ENCODE data around the gene NOSIP. TPM values are rescaled to one million over a fixed set of nuclear protein-coding genes. Genes with fewer than 3 reads are reported as not detected.

Gene NOSIP
- total RNA-seq, 2 experiments from 2014 or later = 75.6 to 79.4 TPM

- CTCF ChIA-PET = interaction anchor here (0.7 to 1.6 kb wide), 6 partner anchors 11 to 86 kb away, joined by 3 to 5 read pairs (median 4); partner anchors contain the start of gene RRAS
- Mint-ChIP-seq H3K4me3 (peak overlapping the region; percentile 77), H3K36me3 (ENCODE audit: low read depth) (peaks cover 9% of the 10 kb centered on the region), H3K27ac (peak overlapping the region; percentile 92), H3K4me1 (ENCODE audit: low read depth) (peaks cover 23% of the 10 kb centered on the region), H3K27me3 (no peaks in the 10 kb centered on the region), H3K9me3 (no peaks in the 10 kb centered on the region)
- DNase-seq (peak; percentile 99), ATAC-seq (peak; percentile 77)
- POLR2A ChIA-PET = interaction anchor here (0.9 to 5.3 kb wide), 16 partner anchors 10 to 279 kb away, joined by 3 to 48 read pairs (median 4); partner anchors contain the start of genes NOSIP, PRMT1, PRRG2 and RPL13A
- peak; percentile 25 for TF ChIP-seq CTCF (IDR thresholded peaks at IDR 0.05)
- intact Hi-C loops (cut with micrococcal nuclease) = loop anchor here (1.0 to 5.0 kb wide), 2 partner anchors 10 to 87 kb away; partner anchors contain the start of genes NOSIP and PRMT1
These were observed 10.0 kb upstream of the NOSIP start for GRCh38 chr19:49590071-49590970.

GRCh38 chr19:49589502-49589905, 9.1 kb upstream of the NOSIP start:
- Mint-ChIP-seq H3K4me1 (ENCODE audit: low read depth) (peaks cover 23% of the 10 kb centered on the region), H3K9me3 (no peaks in the 10 kb centered on the region), H3K27ac (peak overlapping the region; percentile 25), H3K27me3 (no peaks in the 10 kb centered on the region), H3K36me3 (ENCODE audit: low read depth) (peaks cover 7% of the 10 kb centered on the region), H3K4me3 (peak overlapping the region; percentile 5)
- DNase-seq = peak; percentile 16
- CTCF ChIA-PET = interaction anchor here (1.0 to 1.6 kb wide), 6 partner anchors 10 to 91 kb away, joined by 3 to 5 read pairs (median 4); partner anchors contain the start of gene RRAS
- POLR2A ChIA-PET = interaction anchor here (0.9 to 5.3 kb wide), 10 partner anchors 9 to 280 kb away, joined by 3 to 48 read pairs (median 4); partner anchors contain the start of genes NOSIP, PRMT1, PRRG2 and RPL13A
- intact Hi-C loops (cut with micrococcal nuclease) = no loop called here
- no peak for TF ChIP-seq CTCF (IDR thresholded peaks at IDR 0.05)
- no peak for ATAC-seq

- DNase-seq (peak; percentile 75), ATAC-seq (no peak)
- intact Hi-C loops (cut with micrococcal nuclease) = no loop called here
- H3K9me3 Mint-ChIP-seq = no peaks in the 10 kb centered on the region
- CTCF ChIA-PET = interaction anchor here (1.0 to 1.4 kb wide), 3 partner anchors 42 to 92 kb away, joined by 3 read pairs; no protein-coding TSS in a partner anchor
- peaks cover 16% of the 10 kb centered on the region for H3K4me1 Mint-ChIP-seq (ENCODE audit: low read depth)
- peaks cover 1% of the 10 kb centered on the region for H3K36me3 Mint-ChIP-seq (ENCODE audit: low read depth)
- no peaks in the 10 kb centered on the region for H3K27me3 Mint-ChIP-seq
- POLR2A ChIA-PET = interaction anchor here (0.7 to 5.3 kb wide), 8 partner anchors 8 to 93 kb away, joined by 3 to 48 read pairs (median 4); partner anchors contain the start of genes NOSIP, PRMT1, PRRG2 and SCAF1
- TF ChIP-seq CTCF (IDR thresholded peaks at IDR 0.05) = no peak
- no peak overlapping the region for H3K27ac Mint-ChIP-seq
- H3K4me3 Mint-ChIP-seq = no peak overlapping the region
These were observed 8.2 kb upstream of the NOSIP start for GRCh38 chr19:49588365-49589122.

- no peaks in the 10 kb centered on the region for H3K36me3 Mint-ChIP-seq (ENCODE audit: low read depth)
- peaks cover 14% of the 10 kb centered on the region for H3K4me1 Mint-ChIP-seq (ENCODE audit: low read depth)
- DNase-seq (no peak), ATAC-seq (no peak)
- H3K9me3 Mint-ChIP-seq = no peaks in the 10 kb centered on the region
- CTCF ChIA-PET = interaction anchor here (1.1 to 1.5 kb wide), 2 partner anchors 41 to 86 kb away, joined by 3 read pairs; no protein-coding TSS in a partner anchor
- H3K27ac Mint-ChIP-seq = no peak overlapping the region
- H3K27me3 Mint-ChIP-seq = no peaks in the 10 kb centered on the region
- TF ChIP-seq CTCF (IDR thresholded peaks at IDR 0.05) = no peak
- intact Hi-C loops (cut with micrococcal nuclease) = no loop called here
- H3K4me3 Mint-ChIP-seq = no peak overlapping the region
- POLR2A ChIA-PET = interaction anchor here (5.3 kb wide), 1 partner anchor 6 kb away, joined by 48 read pairs; the partner anchor contains the start of genes NOSIP and PRRG2
These were observed 6.9 kb upstream of the NOSIP start for GRCh38 chr19:49587227-49587626.

Data from activated CD8-positive, alpha-beta T cell treated with anti-CD3 and anti-CD28 coated beads for 36 hours (primary cell).